IMR-90 (cell line): ENCODE results near the gene ACACB. TPM values are rescaled to one million over a fixed set of nuclear protein-coding genes. Genes with fewer than 3 reads are reported as not detected.

Source experiments
- ATAC-seq: fragments of 200-7000 bp; cut with Tn5 transposase; 2 replicates; pipeline ENCODE4 v1.9.1; 2020; ENCODE audit warnings: low read depth, mild to moderate bottlenecking, moderate library complexity
- BruUV-seq: library from RNA; stranded (reverse); fragments of 400-500 nt; replicated peaks from 2 replicates; lab custom pipeline; 2021; lab: Mats Ljungman, UMichigan
- CTCF ChIA-PET: fragments of 300-600 bp; formaldehyde crosslinking; extraction: SDS; loops from one replicate; lab custom pipeline; 2021; ENCODE audit warnings: antibody characterized with exemption; lab: Yijun Ruan, JAX
- POLR2A ChIA-PET: fragments of 300-600 bp; sonication (Branson Sonifier 250); formaldehyde crosslinking; loops from one replicate; lab custom pipeline; 2022; ENCODE audit warnings: antibody characterized with exemption; ENCODE audit not compliant: unreplicated experiment; lab: Charles Lee
- DNase-seq: peaks from one replicate; pipeline ENCODE4 v3.0.0; 2013
- H2AFZ ChIP-seq: replicated peaks from 2 replicates; pipeline ENCODE3; 2013; ENCODE audit warnings: low read length, mild to moderate bottlenecking; ENCODE audit not compliant: poor library complexity
- H2AK5ac ChIP-seq: 2 replicates; pipeline ENCODE4 v1.6.1; 2013; ENCODE audit warnings: low read depth, low read length, inconsistent platforms
- H2AK9ac ChIP-seq: replicated peaks from 2 replicates; pipeline ENCODE3; 2013; ENCODE audit warnings: mild to moderate bottlenecking, low read depth, low read length, moderate library complexity; ENCODE audit not compliant: poor library complexity
- H2BK120ac ChIP-seq: 2 replicates; pipeline ENCODE4 v1.6.1; 2013; ENCODE audit warnings: low read depth, low read length, inconsistent platforms
- H2BK15ac ChIP-seq: 3 replicates; pipeline ENCODE4 v1.6.1; 2013; ENCODE audit warnings: low read depth, low read length, inconsistent platforms
- H2BK20ac ChIP-seq: 2 replicates; pipeline ENCODE4 v1.6.1; 2013; ENCODE audit warnings: low read depth, mild to moderate bottlenecking, inconsistent platforms, low read length, moderate library complexity
- H2BK5ac ChIP-seq: 2 replicates; pipeline ENCODE4 v1.6.1; 2013; ENCODE audit warnings: mild to moderate bottlenecking, low read depth, low read length, inconsistent platforms; ENCODE audit not compliant: poor library complexity, severe bottlenecking
- H3K14ac ChIP-seq: replicated peaks from 2 replicates; pipeline ENCODE4 v1.6.1; 2013; ENCODE audit warnings: low read depth, low read length, inconsistent platforms
- H3K18ac ChIP-seq: 2 replicates; pipeline ENCODE4 v1.6.1; 2013; ENCODE audit warnings: low read depth, low read length, control low read depth
- H3K23ac ChIP-seq: 2 replicates; pipeline ENCODE4 v1.6.1; 2013; ENCODE audit warnings: low read depth, low read length, inconsistent platforms
- H3K27ac ChIP-seq: 2 replicates; pipeline ENCODE4 v1.5.1; 2013; ENCODE audit warnings: mild to moderate bottlenecking, control low read depth, low read length; ENCODE audit not compliant: insufficient read depth
- H3K27me3 ChIP-seq: 2 replicates; pipeline ENCODE4 v1.6.1; 2013; ENCODE audit warnings: low read length; ENCODE audit not compliant: control insufficient read depth, insufficient read depth
- H3K36me3 ChIP-seq: 2 replicates; pipeline ENCODE4 v1.6.1; 2013; ENCODE audit warnings: low read length, mixed read lengths; ENCODE audit not compliant: control insufficient read depth, insufficient read depth
- H3K4ac ChIP-seq: 2 replicates; pipeline ENCODE4 v1.6.1; 2013; ENCODE audit warnings: low read depth, low read length, inconsistent platforms
- H3K4me1 ChIP-seq: 2 replicates; pipeline ENCODE4 v1.6.1; 2013; ENCODE audit warnings: low read length, mixed read lengths; ENCODE audit not compliant: control insufficient read depth, insufficient read depth
- H3K4me2 ChIP-seq: 2 replicates; pipeline ENCODE4 v1.6.1; 2013; ENCODE audit warnings: low read depth, mild to moderate bottlenecking, control low read depth, low read length, moderate library complexity
- H3K4me3 ChIP-seq: 2 replicates; pipeline ENCODE4 v1.5.1; 2013; ENCODE audit warnings: low read depth, mild to moderate bottlenecking, control low read depth, low read length, moderate library complexity; ENCODE audit not compliant: insufficient read depth
- H3K56ac ChIP-seq: 2 replicates; pipeline ENCODE4 v1.6.1; 2013; ENCODE audit warnings: low read length, inconsistent platforms; ENCODE audit not compliant: insufficient read depth; ENCODE audit errors: extremely low read depth
- H3K79me1 ChIP-seq, 2 experiments: 2 replicates each; pipeline ENCODE4 v1.6.1; 2013; ENCODE audit warnings: low read length in 2 of 2, inconsistent platforms in 1 of 2, low read depth in 1 of 2
- H3K9ac ChIP-seq: 2 replicates; pipeline ENCODE4 v1.6.1; 2013; ENCODE audit warnings: low read depth, low read length, control low read depth
- H3K9me1 ChIP-seq: 2 replicates; pipeline ENCODE4 v1.6.1; 2013; ENCODE audit warnings: low read length, inconsistent platforms; ENCODE audit not compliant: insufficient read depth
- H3K9me3 ChIP-seq: 2 replicates; pipeline ENCODE4 v1.6.1; 2013; ENCODE audit warnings: low read length; ENCODE audit not compliant: control insufficient read depth, insufficient read depth
- H4K20me1 ChIP-seq: 2 replicates; pipeline ENCODE4 v1.6.1; 2013; ENCODE audit warnings: low read length, inconsistent platforms; ENCODE audit not compliant: insufficient read depth
- H4K5ac ChIP-seq: 2 replicates; pipeline ENCODE4 v1.6.1; 2013; ENCODE audit warnings: mild to moderate bottlenecking, low read depth, low read length, control low read depth
- H4K8ac ChIP-seq, 2 experiments: 2 replicates each; pipeline ENCODE4 v1.6.1; 2013; ENCODE audit warnings: low read depth in 2 of 2, low read length in 2 of 2, control low read depth in 1 of 2, inconsistent platforms in 1 of 2
- H4K91ac ChIP-seq: 2 replicates; pipeline ENCODE4 v1.6.1; 2013; ENCODE audit warnings: low read depth, low read length, inconsistent platforms; ENCODE audit not compliant: insufficient read depth
- BHLHE40 ChIP-seq: fragments of 150-350 bp; IDR thresholded peaks from 2 replicates; pipeline ENCODE4 v1.6.1; 2016; ENCODE audit warnings: mild to moderate bottlenecking, low read depth, low read length
- CHD1 ChIP-seq: IDR thresholded peaks from 2 replicates; pipeline ENCODE4 v1.6.1; 2012; ENCODE audit warnings: low read depth, low read length, improper control_type of control experiment
- CTCF ChIP-seq: conservative IDR thresholded peaks from 2 replicates; pipeline ENCODE4 v1.5.1; 2012; ENCODE audit warnings: mild to moderate bottlenecking, low read depth, low read length, improper control_type of control experiment
- ELK1 ChIP-seq: fragments of 150-350 bp; IDR thresholded peaks from 2 replicates; pipeline ENCODE4 v1.6.1; 2016; ENCODE audit warnings: low read depth, mild to moderate bottlenecking, low read length, moderate library complexity, borderline replicate concordance
- MAFK ChIP-seq: IDR thresholded peaks from 2 replicates; pipeline ENCODE4 v1.6.1; 2012; ENCODE audit warnings: low read depth, low read length, improper control_type of control experiment
- MAZ ChIP-seq: IDR thresholded peaks from 2 replicates; pipeline ENCODE4 v1.6.1; 2012; ENCODE audit warnings: low read depth, mild to moderate bottlenecking, low read length, improper control_type of control experiment, moderate library complexity, borderline replicate concordance
- MXI1 ChIP-seq: IDR thresholded peaks from 2 replicates; pipeline ENCODE4 v1.6.1; 2012; ENCODE audit warnings: low read depth, mild to moderate bottlenecking, low read length, moderate library complexity, borderline replicate concordance
- POLR2A ChIP-seq: IDR thresholded peaks from 2 replicates; pipeline ENCODE4 v1.6.1; 2012; ENCODE audit warnings: mild to moderate bottlenecking, low read depth, low read length
- RAD21 ChIP-seq: IDR thresholded peaks from 2 replicates; pipeline ENCODE4 v1.6.1; 2012; ENCODE audit warnings: low read length, improper control_type of control experiment
- RFX5 ChIP-seq: IDR thresholded peaks from 2 replicates; pipeline ENCODE4 v1.8.0; 2012; ENCODE audit warnings: low read depth, mild to moderate bottlenecking, low read length, moderate library complexity
- SMC3 ChIP-seq: fragments of 150-350 bp; IDR thresholded peaks from 2 replicates; pipeline ENCODE4 v1.6.1; 2016; ENCODE audit warnings: low read depth, mild to moderate bottlenecking, antibody characterized with exemption, low read length, moderate library complexity
- WGBS, 2 experiments: methylation state at CpG; one replicate each; pipeline versions ENCODE4 v1.1.5 to v1.1.7; 2013; ENCODE audit warnings: missing lambda C conversion rate in 2 of 2; ENCODE audit not compliant: insufficient read length in 1 of 2; ENCODE audit errors: extremely low coverage in 2 of 2; 5-methylcytosine and 5-hydroxymethylcytosine counted together
- dilution Hi-C: fragments of 300-500 bp; cut with HindIII; formaldehyde crosslinking; loops from one replicate; pipeline ENCODE4 v1.14.3; 2018; ENCODE audit warnings: low sequenced_read_pairs; ENCODE audit not compliant: unreplicated experiment
- in situ Hi-C: fragments of 300-500 bp; cut with MboI; formaldehyde crosslinking; loops from 3 replicates; pipeline ENCODE4 v1.14.3; 2019; ENCODE audit warnings: low sequenced_read_pairs, inconsistent platforms, mixed read lengths
- intact Hi-C: fragments of 100-400 bp; cut with micrococcal nuclease; formaldehyde crosslinking; loops from 2 replicates; pipeline ENCODE4 v1.10.0; 2022
- polyA plus RNA-seq, 3 experiments: library from polyadenylated mRNA; depleted of rRNA; stranded (reverse); fragments of >200 nt; gene quantifications; 2 replicates each; pipeline ENCODE4 v1.2.3, GENCODE V29; 2012; ENCODE audit warnings: low replicate concordance in 1 of 3
- total RNA-seq: library from RNA; depleted of rRNA; stranded (reverse); fragments of >200 nt; gene quantifications from 2 replicates; pipeline ENCODE4 v1.2.3, GENCODE V29; 2012
- TF ChIP-seq, protein P1 (sequence below): fragments of 150-350 bp; IDR thresholded peaks from 2 replicates; pipeline ENCODE4 v1.6.1; 2017; ENCODE audit warnings: mild to moderate bottlenecking, antibody characterized with exemption, low read length, low read depth

The ACACB gene
- total and polyA plus RNA-seq, 2 of the 4 experiments (the other 2 are of a cell fraction) = 2.0 to 2.1 TPM

DNA sequence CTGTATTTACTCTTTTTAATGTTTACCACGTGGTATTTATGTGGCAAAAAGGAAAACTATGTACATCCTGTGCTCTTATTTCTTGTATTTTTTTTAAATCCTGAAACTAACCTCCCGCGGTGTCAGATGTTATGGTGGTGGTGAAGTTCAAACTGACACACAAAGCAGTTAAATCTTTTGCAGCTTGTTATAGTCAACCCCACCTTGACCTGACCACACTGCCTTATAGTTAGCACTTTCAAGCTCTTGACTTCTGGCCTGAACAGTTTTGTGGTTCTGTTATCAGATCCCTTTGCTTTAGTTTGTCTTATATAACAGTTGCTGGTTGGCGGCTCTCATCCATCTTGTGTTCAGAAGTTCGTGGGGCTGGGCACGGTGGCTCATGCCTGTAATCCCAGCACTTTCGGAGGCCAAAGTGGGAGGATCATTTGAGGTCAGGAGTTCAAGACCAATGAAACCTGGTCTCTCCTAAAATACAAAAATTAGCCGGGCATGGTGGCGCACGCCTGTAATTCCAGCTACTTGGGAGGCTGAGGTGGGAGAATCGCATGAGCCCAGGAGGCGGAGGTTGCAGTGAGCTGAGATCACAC, 16.9 kb upstream of the ACACB start:
- Histone ChIP-seq H4K5ac (no peak overlapping the region), H3K79me1 (peaks cover 14 to 28% of the 10 kb centered on the region in 2 experiments), H2BK5ac (no peak overlapping the region), H2AFZ (no peak overlapping the region), H2AK5ac (no peak overlapping the region), H2BK120ac (no peak overlapping the region), H2BK15ac (no peak overlapping the region), H3K4me2 (peak overlapping the region; percentile 36), H3K9ac (no peak overlapping the region), H2AK9ac (no peak overlapping the region), H2BK20ac (no peak overlapping the region), H3K4me3 (no peak overlapping the region), H4K8ac (no peak overlapping the region), H4K20me1 (no peaks in the 10 kb centered on the region), H3K4me1 (no peaks in the 10 kb centered on the region), H3K18ac (no peak overlapping the region), H3K27ac (no peak overlapping the region), H3K36me3 (peaks cover 20% of the 10 kb centered on the region), H3K14ac (no peak overlapping the region), H4K91ac (no peak overlapping the region), H3K56ac (no peak overlapping the region), H3K23ac (peak overlapping the region; percentile 38; the same call in 1 of the 2 replicates), H3K9me1 (0 out of 2 replicates have a peak, but pooled peaks cover 3% of the 10 kb centered on the region), H3K4ac (no peak overlapping the region), H3K9me3 (no peaks in the 10 kb centered on the region), H3K27me3 (no peaks in the 10 kb centered on the region)
- CTCF ChIA-PET = interaction anchor here (1.3 to 1.7 kb wide), 2 partner anchors 12 to 286 kb away, joined by 5 to 10 read pairs; no protein-coding TSS in a partner anchor
- POLR2A ChIA-PET = interaction anchor here (0.5 kb wide), 1 partner anchor 250 kb away, joined by 3 read pairs; no protein-coding TSS in a partner anchor
- no peak for DNase-seq
- ATAC-seq = no peak
- WGBS, 2 experiments = no CpG with 5 or more reads among the region's 12 CpGs
- no peak for TF ChIP-seq RAD21
- no peak for TF ChIP-seq RFX5
- TF ChIP-seq SMC3 = no peak
- no peak for TF ChIP-seq CHD1
- TF ChIP-seq MXI1 = no peak
- no peak for TF ChIP-seq MAZ
- TF ChIP-seq, protein P1, sequence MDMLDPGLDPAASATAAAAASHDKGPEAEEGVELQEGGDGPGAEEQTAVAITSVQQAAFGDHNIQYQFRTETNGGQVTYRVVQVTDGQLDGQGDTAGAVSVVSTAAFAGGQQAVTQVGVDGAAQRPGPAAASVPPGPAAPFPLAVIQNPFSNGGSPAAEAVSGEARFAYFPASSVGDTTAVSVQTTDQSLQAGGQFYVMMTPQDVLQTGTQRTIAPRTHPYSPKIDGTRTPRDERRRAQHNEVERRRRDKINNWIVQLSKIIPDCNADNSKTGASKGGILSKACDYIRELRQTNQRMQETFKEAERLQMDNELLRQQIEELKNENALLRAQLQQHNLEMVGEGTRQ = no peak
- no peak for TF ChIP-seq BHLHE40
- TF ChIP-seq MAFK = no peak
- no peak for TF ChIP-seq POLR2A
- TF ChIP-seq ELK1 = no peak
- TF ChIP-seq CTCF = no peak
- no TSS peak for BruUV-seq
- intact Hi-C loops = loop anchor here (10.0 kb wide), 3 partner anchors 145 to 435 kb away; partner anchors contain the start of gene SSH1
- dilution Hi-C loops = no loop called here
- in situ Hi-C loops = loop anchor here (10.0 to 25.0 kb wide), 2 partner anchors 295 to 462 kb away; partner anchors contain the start of gene SELPLG
